ENCODE results near the gene ADAMTS17.
A peak's percentile ranks its signal among the peaks of the same experiment; 100 is the strongest.

The ADAMTS17 gene

DNA sequence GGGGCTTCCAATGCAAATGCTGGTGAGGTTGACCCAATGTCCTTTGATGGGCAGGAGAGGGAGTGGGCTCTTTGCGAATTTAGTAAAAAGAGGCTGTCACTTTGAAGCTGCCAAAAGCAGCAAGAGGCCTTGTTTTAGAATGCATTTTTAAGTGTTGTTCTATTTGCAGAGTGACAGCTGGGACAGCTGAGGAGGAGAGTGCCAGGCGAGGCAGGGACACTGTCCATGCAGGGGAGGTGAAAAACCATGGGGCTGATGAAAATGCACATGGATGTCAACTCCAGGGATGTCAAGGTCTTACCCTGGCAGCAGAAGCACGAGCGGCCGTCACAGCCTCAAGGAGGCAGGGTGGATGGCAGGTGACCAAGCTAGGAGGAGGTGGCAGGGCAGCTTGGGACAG is 279.8 kb downstream of the ADAMTS17 start:
- no peak for DNase-seq

DNA sequence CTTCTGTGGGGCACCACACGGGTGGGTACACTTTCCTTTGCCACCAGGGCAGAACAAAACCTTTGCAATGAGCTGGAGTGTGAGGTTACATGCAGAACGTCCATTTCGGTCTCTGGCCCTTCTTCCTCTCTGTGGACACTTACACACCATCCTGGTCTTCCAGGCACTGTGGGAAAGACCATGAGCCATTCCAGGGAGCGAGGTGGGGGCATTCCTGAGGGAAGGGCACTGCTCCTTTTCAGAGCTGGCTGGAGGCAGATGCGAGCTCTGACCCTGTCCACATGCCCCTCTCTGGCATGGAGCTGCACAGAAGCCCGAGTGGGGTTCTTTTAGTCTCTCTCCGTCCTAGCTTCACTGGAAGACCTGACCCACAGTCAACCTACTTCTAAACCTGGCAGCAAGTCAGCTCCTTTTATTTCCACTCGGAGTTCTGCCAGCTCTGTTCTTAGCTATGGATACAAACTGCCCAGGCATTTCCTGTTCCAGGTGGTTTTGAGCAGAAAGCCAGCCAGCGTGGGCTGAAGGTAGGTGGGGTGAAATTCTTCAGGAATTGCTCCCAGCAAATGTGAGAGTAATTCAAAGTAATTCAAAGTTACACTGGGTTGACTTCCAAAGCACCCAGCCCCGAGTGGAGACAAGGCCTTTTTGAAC is 281.4 kb downstream of the ADAMTS17 start:
- DNase-seq, result no peak

DNA sequence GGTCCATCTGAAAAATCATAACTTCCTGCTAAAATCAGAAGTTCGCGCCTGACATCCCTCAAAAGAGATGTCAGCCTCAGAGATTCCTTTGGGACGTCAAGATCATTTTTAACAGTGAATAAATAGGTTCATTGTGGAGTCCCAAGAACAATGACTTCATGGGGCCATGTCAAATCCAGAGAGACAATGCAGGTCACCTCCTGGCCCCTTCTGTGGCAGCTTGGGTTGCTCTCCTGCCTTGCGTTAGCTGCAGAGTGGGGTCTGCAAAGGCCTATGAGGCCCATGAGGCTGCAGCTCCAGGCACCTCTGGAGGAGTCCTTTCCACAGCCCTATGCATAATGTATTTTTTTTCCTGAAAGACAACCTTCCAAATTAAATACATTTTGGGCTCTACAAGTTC is 282.3 kb downstream of the ADAMTS17 start:
- no peak for DNase-seq

DNA sequence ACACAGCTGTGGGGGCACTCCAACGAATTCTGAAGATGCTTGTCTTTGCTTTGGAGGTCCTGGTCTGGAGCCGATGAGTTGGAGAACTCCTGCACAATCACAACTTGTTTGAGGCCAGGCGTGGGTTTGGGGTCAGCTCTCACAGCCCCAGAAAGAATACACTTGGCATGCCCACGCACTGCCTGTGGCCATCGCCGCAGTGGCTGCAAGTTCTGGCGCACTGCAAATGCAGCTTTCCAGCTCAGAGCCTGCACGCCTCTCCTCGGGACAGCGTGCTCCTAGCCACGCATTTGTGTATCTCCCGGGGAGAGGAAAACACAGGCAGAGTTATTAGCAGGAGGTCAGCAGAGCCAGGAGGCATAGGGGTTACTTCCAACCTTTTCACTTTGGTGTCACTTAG is 282.7 kb downstream of the ADAMTS17 start:
- no peak for DNase-seq

DNA sequence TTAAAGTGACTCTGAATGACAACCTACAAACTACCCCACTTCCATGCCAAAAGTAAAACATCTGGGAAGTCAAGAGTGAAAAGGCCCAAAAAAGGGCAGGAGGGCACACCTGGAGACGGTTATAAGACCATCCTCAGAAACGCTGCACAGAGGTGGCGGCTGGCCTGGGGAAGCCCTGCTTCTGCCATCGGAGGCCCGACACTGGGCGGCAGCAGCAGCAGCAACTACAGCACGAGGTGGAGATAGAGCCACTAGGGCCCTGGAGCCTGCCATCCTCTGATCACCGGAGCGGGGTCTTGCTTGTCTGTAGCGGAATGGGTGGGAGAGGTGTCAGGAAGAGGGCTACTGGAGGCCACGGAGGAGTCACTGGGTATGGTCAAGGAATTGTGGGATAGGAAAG is 283.3 kb downstream of the ADAMTS17 start:
- DNase-seq, result no peak

DNA sequence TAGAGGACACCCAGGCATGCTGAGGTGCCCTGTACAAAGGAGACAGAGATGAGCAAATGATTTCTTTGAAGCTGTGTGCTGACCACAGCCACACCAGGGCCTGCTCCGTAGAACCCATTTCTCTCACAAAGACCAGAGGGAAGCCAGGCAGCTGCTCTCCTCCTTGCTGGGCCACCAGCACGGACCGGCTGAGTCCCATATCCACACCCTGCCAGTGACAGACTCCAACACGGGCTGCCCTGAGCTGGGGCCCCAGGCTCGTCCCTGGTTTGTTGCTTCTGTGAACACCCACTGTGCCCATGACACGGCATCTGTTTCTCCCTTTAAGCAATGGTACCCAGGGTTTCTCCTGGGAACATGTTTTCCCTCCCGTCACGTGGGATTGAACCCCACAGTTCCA is 284.5 kb downstream of the ADAMTS17 start:
- no peak for DNase-seq

DNA sequence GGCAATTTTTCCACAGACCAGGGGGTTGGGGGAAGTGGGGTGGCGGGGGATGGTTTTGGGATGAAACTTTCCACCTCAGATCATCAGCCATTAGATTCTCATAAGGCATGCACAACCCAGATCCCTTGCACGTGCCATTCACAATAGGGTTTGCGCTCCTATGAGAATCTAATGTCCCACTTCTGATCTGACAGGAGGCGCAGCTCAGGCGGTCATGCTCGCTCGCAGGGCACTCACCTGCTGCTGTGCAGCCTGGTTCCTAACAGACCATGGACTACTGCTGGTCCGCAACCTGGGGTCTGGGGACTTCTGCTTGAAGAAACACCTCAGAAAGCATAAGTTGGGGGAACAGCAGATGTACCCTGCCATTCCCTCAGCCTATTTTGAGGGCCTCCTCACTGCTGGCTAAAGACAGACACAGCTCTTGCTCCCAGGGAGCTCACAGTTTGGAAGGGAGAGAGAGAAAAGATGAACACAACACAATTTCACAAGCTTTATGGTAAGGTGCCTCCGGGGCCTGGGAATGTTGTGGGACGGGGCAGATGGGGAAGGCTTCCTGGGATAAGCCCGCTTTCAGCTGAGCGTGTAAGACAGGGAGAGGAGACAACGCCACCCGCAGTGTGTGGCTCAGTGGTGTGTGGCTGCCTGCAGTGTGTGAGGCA is 285.2 kb downstream of the ADAMTS17 start:
- DNase-seq, result no peak

DNA sequence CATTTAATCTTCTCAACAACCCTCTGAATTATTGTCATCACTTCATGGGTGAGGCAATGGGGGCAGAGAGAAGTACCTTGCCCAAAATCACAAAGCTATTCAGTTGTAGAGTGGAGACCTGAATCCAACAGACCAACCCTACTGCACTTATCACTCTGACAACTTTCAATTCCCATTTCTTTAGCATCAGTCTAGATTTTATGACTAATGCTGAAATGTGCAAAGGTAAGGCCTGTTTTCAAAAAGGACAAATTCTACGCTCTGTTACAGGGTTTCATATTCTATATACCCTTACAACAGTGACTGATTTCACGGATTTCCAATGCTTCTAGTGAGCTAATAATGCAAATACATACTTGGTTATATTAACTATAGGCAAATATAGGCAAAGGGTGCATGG is 286.0 kb downstream of the ADAMTS17 start:
- DNase-seq, result no peak

DNA sequence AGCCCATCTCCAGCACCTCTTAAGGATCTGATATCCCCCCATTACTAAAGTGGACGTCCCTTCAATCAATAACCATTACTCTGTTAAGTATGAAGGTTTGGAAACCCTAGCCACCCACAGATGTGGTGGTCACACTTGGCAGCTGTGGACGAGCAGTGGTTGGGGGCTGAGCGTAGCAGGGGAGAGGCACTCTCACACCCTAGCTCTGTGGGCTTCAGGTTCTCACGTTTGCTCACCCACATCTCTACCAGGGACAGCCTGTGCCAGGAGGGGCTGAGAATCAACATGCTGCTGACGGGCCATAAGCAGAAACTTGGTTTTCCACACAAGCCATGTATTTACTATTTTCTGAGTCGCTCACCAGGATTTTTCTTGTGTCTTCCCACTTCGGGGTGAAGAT is 287.2 kb downstream of the ADAMTS17 start:
- no peak for DNase-seq

DNA sequence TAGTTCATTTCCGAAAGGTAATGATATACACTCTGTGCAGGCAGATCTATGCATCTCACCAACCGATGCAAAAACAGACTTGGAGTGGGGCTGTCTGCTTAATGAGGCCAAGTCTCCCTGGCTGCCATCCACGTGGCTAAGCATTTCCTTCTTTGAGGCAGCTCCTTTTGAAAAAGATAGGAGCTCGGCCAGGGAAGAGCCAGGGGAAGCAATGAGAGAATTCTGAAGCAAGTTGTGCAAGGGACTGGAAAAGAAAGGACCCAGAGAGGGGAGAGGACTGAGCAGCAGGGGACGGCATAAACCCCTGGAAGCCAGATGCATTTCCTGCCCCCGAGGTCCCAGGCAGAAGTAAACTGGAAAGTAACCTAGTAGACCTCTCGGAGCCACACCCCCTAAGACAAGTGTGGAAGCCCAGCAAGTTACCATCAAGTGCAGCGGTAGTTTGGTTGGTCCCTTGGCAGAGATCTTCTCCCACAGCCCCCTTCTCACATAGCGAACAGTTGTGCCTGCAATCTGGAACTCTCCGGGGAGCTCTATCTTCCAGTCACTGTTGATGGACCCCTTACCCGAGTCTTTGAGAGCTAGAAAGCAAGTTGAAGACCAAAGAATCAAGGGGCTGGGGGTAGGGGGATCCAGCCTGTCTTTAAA is 288.2 kb downstream of the ADAMTS17 start:
- DNase-seq, result no peak

DNA sequence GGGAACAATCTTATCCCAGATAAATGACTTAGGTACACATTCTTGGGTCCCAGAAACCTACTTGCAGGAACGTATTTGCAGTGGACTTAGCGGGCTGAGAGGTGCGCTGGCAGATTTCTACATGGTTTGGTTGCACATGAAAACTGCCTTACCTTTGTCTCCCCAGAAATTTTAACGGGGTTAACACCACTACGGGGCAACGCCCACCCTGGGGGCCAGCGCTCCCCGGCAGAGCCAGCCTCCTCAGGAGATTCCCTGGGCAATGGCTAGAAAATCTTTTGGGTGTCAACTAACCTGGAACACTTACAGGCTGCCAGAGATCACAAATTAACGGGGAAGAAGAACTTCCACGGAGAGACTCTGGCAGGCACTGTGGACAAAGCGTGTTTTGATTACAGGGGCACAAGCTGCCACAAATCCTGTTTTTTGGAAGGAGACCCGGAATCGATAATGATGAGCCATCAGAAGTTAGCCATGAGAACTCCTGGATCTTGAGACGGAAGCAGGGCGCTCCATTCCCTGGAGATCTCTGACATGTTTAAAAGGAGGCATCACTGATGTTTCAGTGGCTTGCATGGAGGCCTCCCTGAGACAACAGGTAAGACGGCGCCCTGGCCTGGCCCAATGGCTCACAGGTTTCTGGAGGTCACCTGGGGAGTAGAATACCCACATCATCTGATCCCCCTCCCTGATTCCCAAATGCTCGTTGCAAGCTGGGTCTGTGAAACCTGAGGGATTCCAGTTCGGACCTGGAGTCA is 288.9 kb downstream of the ADAMTS17 start:
- no peak for DNase-seq

DNA sequence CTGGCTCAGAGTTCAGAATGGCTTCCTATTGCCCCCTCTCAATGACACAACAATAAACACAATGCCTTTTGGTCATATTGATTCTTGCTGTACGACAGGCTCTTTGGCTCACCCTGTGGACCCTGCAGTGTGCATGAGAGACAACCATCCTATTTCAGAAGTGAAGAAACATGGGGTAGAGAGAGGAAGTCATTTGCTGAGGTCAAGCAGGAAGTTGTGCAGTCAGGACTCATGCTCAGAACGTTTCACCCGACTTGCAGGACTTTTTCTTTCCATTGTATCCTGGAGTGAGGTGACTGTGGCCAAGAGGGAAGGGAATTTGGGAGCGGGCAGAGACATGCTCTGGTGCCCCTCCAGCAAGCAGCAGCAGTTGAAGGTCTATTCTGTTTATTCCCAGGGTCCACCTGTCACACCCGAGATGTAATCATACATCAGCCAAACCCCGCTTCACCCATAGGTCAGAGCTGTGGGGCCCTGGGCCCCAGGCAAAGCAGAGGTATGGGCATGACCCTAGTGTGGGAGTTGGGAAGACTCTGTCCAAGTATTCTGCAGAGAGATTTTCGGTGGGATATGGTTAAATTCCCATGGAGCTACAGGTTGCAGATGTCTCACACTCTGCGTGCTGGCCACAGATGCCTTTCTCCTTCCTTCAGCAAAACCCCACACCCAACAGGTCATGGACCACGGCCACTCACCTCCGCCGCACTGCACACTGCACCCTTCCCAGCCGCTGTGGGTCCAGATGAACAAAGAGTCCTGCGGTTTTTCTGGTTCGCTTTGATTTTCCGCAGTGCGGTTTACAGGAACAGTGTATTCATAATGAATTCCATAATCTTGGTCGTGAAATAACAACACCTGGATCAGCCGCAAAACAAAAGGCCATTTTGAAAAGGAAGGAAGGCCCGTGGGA is 290.6 kb downstream of the ADAMTS17 start:
- no peak for DNase-seq

DNA sequence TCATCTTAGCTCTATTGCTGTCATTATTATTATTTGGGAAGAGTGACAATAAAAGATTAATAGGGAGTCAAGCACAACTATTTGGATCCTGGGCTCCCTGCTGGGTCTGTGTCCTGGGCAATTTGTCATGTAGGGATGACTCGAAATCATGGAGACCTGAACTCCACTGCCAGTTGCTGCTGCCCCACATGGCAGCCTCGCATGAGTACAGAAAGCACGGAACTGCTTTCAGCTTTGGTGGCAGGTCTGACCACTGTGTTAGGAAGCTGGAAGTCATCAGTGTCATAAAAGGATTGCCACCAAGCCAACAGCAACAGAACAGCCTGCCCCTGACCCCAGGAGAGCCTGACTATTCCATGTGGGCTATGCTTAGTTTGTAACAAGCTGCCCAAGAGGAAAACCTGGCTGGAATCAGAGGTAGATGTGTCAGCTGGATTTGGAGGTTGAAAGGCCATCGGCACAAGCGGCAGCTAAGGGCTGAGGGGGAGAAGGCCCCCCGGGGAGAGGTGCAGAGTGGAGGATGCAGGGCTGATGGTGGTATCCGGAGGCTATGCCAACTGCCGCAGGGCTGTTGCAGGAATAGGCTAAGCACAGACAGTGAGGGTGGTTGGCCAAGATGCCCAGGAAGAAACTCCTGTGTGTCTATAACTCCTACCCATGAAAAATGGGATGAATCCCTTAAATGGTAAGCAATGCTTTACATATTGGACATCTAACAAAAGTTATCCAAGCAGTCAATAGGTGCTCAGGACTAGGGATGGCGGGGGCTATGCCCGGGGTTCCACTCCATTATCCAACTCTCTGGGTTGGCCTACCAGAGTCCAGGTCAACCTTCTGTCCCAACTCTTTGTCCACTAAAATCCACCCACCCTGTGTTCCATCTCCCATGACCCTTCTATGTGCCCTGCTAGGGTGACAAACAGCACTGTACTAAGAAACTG is 291.6 kb downstream of the ADAMTS17 start:
- no peak for DNase-seq

DNA sequence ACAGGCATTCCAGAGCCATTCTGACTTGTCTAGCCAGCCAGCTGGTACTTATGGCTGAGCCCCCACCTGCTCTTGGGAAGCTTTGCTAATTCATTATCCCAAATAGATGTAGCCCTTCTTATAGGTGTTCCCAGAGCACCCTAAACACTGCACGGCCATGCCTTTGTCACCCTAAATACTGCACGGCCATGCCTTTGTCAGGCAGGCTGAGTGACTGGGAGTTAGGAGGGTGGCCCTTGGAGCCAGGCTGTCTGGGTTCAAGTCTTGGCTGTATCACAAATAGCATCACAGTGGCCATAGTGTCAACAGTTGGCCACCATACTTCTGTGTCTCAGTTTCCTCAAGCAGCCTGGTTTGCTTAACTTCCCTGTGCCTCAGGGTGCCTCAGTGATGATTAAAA is 292.3 kb downstream of the ADAMTS17 start:
- DNase-seq, result no peak

DNA sequence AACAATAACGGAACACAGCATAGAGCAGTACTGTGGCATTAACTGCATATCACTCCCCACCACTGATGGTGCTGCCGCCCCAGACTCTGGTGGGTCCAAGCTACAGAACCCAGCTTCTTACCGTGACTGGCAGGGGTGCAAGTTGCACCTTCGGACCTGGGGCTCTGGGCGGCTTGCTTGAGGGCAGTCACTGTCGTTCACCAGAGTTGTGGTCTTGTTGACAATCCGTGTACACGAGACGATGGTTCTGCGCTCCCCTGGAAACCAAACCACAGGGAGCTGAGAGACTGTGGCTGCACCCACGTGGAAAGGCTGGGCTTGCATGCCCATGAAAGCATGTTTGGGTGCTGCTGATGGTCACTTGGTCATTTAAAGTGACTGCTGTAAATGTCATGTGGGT is 293.0 kb downstream of the ADAMTS17 start:
- DNase-seq, result no peak

DNA sequence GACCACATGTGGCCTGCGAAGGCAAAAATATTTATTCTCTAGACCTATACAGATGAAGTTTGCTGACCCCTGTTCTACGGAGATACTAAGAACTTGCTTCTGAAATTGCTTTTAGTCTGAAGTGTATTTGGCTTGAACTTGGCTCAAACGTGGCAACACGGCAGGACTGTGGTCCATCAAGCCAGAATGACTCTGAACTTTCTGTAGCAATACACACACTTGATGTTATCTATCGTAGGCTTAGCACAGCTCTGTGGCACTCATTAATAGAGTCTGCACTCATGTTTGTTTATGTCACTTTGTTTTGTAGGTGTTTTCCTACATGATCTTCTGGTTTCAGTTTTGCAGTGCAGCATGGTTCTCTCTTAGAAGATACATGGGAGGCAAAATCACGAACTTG is 298.1 kb downstream of the ADAMTS17 start:
- DNase-seq, result no peak

DNA sequence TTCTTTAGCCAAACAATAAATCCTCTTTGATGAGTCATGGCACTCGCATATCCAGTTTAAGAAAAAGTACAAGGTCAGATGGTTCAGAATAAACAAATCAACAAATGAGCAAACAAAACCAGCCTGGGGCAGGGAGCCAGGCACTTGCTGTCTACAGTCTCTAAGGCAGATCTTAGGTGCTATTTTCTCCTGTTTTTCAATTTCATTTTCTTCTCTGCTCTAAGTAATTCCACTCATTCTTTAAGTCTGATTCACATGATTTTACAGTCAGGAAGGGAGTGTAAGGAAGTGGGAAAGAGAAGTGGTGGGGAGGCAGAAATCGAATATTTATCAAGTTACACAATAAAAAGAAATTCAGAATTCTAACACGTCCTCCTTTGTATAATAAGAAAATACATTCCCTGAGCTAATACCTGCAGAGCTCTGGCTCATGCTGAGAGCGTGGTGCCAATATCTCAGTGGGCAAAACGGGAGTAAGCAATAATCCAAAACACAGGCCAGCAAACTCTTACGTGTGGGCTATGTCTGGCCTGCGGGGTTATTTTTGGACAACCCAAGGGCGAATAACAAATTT is 298.6 kb downstream of the ADAMTS17 start:
- DNase-seq, result peak; percentile 7

DNA sequence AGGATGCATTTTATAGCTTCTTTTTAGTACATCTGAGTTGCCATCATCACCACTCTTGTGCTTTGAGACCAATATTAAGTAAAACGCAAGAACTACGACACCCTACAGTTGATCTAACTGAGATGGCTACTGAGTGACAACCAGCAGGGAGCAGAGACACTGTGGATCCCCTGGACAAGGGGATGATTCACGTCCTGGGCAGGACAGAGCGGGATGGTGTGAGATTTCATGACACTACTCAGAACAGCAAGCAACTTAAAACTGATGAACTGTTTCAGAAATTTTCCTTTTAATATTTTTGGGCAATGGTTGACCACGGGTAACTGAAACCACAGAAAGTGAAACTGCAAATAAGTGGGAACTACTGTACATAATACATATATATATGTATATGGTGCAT is 299.2 kb downstream of the ADAMTS17 start:
- no peak for DNase-seq

DNA sequence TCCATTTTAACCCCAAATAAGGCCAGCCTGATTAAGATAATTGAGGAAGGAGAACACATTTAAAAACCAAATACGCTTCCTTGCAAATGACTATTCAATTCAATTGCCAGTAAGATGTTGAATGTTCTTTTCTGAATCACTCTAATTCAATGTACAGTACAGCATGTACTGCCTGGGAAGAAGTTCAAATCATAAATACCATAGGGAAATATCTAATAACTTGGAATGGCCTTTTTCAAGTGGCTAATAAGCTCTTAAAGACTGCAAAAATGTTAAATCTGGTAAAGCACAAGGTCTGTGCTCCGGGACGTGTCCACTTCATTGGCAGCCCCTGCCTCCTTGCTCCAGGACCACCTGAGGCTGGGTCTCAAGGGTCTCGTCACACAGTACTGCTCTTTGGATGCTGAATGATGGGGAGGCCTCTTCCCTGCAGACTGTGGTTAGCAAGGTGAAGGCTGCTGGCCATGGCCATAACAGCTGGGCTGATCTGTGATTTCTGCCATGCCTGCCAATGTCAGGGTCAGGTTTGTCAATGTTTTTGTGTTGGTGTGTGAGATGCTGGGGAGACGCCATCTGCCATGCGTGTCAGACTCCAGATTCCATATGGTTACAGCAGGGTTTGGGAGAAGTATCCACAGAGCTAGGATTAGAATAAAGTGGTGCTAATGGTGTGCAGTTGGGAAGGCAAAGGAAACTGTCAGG is 300.5 kb downstream of the ADAMTS17 start:
- no peak for DNase-seq

DNA sequence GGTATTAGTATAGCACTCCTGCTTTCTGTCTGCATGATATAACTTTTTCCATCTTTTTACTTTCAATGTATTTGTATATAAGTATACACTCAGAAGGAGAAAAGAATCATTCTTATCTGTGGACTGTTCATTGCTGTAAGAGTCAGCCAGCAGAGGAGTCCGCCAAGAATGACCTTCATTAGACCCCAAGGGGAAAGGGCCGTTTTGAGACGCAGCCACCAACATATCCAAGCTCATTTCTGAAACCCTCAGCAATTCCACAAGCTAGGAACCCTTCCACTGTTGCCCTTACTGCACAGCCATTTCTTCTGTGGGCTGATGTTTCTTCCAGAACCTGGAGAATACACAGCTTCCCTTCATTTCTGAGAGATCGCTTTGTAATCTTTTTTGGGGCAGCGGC is 301.8 kb downstream of the ADAMTS17 start:
- DNase-seq, result no peak
